Cerebellar nuclear complex (tissue), 1 donor: ENCODE results near the gene CABLES1.
"Not testable (repeated sequence)": the region's sequence is repeated elsewhere in the genome, so short reads cannot be mapped to it uniquely, and the experiment has no call there.

Experiments
- DNase-seq, 2 experiments: peaks; one replicate each; lab custom pipeline; 2025; lab: John Stamatoyannopoulos, UW

CABLES1 gene

GRCh38 chr18:23109163-23109562 is 26.1 kb upstream of the CABLES1 start:
- DNase-seq = not testable (repeated sequence)

DNA sequence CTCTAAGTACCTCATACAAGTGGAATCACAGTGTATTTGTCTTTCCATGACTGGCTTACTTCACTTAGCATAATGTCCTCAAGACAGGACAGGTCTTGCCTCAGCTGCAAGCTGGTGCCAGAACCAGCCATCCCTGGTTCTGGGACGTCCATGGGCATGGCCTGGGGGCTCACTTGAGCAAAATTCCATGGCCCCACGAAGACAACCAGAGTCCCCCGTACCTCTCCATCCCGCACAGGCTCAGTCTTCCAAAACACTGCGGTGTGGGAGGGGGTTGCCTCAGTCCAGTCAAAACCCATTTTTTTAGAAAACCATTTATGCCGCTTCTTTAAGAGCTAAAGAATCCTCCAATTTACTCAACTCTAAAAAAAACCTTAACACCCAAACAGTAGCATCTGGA is 21.7 kb upstream of the CABLES1 start:
- DNase-seq = no peak

DNA sequence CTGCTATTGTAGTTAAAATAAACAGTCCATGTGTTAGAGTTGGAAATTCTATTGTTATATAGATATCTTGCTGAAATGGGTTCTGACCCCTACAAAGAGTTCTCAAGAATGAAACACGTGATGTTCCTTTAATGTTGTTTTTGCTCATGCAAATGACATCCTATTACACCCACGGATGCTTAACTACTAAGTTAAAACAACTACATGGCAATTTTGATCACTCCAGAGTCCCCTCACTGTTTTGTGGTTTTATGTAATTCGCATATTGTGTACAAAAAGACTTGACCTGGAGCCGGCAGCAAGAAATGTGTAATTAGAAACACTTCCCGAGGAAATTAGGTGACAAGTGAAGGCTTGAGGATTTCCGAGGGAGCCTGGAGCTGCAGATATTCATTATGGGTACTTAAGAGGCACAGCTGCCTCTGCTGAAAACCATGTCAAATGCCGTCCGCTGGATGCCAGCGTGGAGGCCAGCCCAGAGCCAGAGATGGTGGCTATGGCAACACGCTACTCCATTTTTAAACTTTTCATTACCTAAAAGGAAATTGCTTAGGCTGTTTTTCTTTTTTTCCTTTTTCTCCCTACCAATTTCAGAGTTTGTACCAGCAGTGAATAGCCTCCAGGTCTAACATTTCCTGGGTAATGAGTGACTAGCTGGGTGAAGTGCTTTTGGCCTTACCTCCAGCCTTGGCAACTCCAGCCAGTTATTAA is 21.0 kb upstream of the CABLES1 start:
- DNase-seq = no peak

DNA sequence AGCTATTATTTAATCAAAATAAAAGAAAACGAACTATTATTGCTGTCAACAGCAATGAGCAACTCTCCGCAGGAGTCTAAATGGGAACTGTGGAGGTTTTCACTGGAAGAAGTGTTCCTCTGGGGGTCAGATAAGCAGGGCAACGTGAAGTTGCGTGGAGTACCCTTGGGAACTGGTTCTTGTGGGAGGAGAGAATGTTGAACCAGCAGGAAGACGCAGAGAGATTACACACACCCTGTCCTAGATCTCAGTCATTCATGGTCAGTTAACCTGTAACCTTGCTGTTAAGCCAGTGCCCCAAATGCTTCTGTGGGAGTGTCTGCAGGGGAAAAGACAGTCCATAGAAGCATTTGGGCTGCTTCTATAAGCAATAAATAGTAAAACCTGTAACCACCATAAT is 20.4 kb upstream of the CABLES1 start:
- no peak for DNase-seq

- DNase-seq = no peak
Measured at GRCh38 chr18:23115683-23116096, 19.6 kb upstream of the CABLES1 start.

GRCh38 chr18:23121133-23121532 is 14.2 kb upstream of the CABLES1 start:
- no peak for DNase-seq

DNA sequence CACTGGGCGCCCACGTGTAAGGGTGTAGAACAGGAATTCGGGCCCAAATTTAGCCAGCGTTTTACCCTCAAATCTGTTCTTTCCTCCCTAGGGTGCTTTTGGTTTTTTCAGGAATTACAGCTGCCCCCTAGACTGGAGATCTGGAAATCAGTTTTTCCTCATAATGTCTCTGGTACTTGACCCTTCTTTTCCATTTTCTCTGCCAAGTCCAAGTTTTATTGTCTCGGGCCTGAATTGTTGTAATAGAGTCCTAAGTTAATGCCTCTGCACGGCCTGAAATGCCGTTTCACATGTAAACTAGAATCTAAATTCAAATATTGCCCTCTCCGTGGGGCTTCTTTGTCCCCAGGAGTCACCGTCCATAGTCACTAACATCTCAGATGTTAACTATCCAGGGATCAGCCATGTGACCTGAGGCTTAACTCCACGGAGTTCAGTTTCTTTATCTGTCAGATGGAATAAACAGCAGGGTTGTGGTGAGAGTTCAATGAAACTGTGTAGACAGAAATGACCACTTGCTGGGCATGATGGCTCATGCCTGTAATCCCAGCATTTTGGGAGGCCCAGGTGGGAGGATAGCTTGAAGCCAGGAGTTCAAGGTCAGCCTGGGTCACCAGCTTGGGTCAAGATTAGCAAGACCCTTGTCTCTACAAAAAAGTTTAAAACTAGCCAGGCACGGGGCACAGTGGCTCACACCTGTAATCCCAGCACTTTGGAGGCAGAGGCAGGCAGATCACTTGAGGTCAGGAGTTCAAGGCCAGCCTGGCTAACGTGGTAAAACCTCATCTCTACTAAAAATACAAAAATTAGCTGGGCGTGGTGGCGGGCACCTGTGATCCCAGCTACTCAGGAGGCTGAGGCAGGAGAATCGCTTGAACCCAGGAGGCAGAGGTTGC is 12.7 kb upstream of the CABLES1 start:
- no peak for DNase-seq

DNA sequence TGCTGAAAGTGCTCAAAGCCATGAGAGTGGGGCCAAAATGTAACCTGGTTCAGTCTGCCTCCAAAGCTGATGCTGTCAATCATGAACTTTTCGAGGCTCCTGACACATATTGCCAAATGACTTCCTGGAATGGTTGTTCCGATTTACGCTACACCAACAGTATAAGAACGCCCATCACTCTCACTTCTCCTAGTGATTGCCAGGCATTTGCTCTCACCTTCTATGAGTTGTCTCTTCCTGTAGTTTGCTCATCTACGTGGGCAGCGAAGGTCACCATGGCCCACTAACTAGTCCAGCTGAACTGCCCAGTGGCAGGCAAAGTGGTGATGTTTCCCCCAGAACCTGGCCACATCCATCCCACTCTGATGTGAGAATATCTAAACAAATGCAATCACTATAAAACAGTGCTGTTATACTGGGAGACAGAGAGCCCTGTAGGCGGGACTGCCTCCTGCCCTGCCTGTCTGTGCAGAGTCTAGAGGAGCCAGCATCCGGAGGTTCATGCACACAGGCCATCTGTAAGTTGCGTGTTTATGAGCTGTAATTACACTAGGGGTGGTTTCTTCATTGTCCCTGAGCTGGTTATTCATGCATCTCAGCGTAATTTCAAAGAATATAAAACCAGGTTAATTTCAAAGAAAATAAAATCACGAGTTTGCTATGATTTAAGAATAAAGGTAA is 8.8 kb upstream of the CABLES1 start:
- DNase-seq = no peak

DNA sequence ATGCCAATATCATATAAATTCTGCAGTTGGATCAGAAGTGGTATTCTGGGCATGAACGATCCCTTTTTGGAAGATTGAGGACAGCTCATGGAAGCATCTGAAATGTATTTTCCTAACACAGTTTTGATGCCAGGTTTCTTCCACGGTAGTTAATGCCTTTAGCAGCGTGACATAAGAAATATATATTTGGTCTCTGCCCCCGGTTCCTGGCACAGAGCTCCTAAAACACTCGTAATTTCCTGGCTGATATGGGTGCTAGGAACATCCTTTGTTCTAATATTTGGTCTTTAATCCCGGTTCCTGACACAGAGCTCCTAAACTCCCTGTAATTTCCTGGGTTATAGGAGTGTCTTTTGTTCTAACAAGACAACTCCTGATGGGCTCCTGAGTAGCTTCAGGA is 8.2 kb upstream of the CABLES1 start:
- DNase-seq = no peak

GRCh38 chr18:23129355-23130002 is 5.8 kb upstream of the CABLES1 start:
- DNase-seq = no peak

DNA sequence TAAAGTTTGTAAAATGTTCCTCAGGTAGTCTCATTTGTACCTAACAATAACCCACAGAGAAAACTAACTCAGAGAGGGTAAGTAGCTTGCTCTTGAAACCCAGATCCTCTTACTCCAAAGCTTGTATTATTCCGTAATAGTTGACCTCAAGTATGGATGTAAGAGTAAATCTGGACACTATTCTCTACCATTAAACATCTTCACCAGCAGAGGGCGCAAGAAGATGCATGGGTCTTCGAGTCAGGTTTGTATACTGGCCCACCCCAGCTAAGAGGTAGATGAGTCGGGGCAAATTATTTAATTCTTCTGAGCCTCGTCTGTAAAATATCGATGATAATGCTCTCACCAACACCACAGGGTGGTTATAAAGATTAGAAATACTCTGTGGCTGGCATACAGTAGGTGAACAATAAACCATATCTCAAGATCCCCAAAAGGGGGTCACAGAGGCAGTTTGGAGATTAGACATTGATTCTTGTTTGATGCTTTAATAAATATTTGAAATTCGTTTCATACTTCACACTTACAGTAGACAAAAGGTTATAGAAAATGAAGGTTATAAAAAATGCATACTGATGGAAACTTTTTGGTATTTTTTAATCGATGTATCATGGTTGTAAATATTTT is 3.5 kb upstream of the CABLES1 start:
- DNase-seq = peak in 1 of 2 experiments; percentile 46

GRCh38 chr18:23133860-23134779 is 1.2 kb upstream of the CABLES1 start:
- no peak for DNase-seq

- DNase-seq = no peak
Measured at GRCh38 chr18:23135550-23136325, 453 bp downstream of the CABLES1 start.

GRCh38 chr18:23136326-23137096 is 1.2 kb downstream of the CABLES1 start:
- DNase-seq = no peak

- no peak for DNase-seq
Measured at GRCh38 chr18:23137097-23137635, 1.9 kb downstream of the CABLES1 start.

DNA sequence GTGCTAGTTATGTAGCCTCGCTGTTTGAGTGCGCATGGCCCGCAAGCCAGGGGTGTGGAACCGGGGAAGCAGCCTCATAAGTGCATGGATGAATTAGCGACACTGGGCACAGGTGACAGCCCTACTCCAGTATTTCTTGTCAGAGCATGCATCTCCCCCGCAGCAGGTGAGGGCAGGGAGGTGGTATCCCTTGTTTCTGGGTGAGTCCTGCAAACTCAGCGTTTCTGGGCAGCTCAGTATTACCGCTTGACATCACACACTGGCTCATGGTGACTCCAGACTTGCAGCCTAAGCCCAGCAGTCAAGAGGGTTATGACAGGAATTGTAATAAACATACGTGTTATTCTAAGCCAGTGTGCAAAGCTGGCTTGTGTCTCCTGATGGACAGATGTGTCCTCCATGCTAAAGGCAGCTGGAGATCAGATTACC is 2.5 kb downstream of the CABLES1 start:
- DNase-seq = no peak

GRCh38 chr18:23138471-23138870 is 3.2 kb downstream of the CABLES1 start:
- DNase-seq = no peak

GRCh38 chr18:23141104-23141999 is 6.1 kb downstream of the CABLES1 start:
- no peak for DNase-seq
